Spinal cord (tissue), 10 donors: Measurements from ENCODE around the gene DNAJC2. TPM values are rescaled to one million over a fixed set of nuclear protein-coding genes. Genes with fewer than 3 reads are reported as not detected.

Experiments
- DNase-seq, 6 donors: peaks; one replicate each; pipeline versions ENCODE4 v3.0.0 to v3.0.0-alpha.2; 2013 to 2015; ENCODE audit warnings: low spot score in 6 of 6, low read depth in 4 of 6
- H3K27ac ChIP-seq: one replicate; pipeline ENCODE4 v1.5.1; 2013; ENCODE audit warnings: low read depth, low read length, control low read depth
- H3K27me3 ChIP-seq: one replicate; pipeline ENCODE4 v1.6.1; 2013; ENCODE audit warnings: low read length; ENCODE audit not compliant: control insufficient read depth, insufficient read depth
- H3K36me3 ChIP-seq: one replicate; pipeline ENCODE4 v1.6.1; 2013; ENCODE audit warnings: low read length; ENCODE audit not compliant: control insufficient read depth, insufficient read depth
- H3K4me1 ChIP-seq: one replicate; pipeline ENCODE4 v1.6.1; 2013; ENCODE audit warnings: low read length; ENCODE audit not compliant: control insufficient read depth, insufficient read depth
- H3K4me3 ChIP-seq: one replicate; pipeline ENCODE4 v1.5.1; 2013; ENCODE audit warnings: low read depth, low read length, control low read depth
- H3K9me3 ChIP-seq: one replicate; pipeline ENCODE4 v1.6.1; 2013; ENCODE audit warnings: low read length; ENCODE audit not compliant: control insufficient read depth, insufficient read depth
- WGBS: methylation state at CpG from one replicate; pipeline ENCODE4 v1.1.5; 2013; ENCODE audit warnings: missing lambda C conversion rate; ENCODE audit not compliant: insufficient coverage; 5-methylcytosine and 5-hydroxymethylcytosine counted together
- long read RNA-seq, 4 donors: transcript quantifications; one replicate each; lab custom pipeline, GENCODE V29; 2026
- polyA plus RNA-seq, 2 donors: library from polyadenylated mRNA; unstranded; fragments of 120-200 nt; gene quantifications; one replicate each; pipeline ENCODE4 v1.2.1, GENCODE V29; 2013; ENCODE audit not compliant: insufficient read length in 2 of 2
- total RNA-seq, 2 donors: library from RNA; depleted of rRNA in 1 of 2; stranded (reverse); fragments of 120-200 nt in 1 of 2; fragments of >200 nt in 1 of 2; gene quantifications; one replicate each; pipeline versions ENCODE4 v1.2.3 to v1.2.4, GENCODE V29; 2013 to 2014
- donor health status: healthy.

DNAJC2 gene, protein sequence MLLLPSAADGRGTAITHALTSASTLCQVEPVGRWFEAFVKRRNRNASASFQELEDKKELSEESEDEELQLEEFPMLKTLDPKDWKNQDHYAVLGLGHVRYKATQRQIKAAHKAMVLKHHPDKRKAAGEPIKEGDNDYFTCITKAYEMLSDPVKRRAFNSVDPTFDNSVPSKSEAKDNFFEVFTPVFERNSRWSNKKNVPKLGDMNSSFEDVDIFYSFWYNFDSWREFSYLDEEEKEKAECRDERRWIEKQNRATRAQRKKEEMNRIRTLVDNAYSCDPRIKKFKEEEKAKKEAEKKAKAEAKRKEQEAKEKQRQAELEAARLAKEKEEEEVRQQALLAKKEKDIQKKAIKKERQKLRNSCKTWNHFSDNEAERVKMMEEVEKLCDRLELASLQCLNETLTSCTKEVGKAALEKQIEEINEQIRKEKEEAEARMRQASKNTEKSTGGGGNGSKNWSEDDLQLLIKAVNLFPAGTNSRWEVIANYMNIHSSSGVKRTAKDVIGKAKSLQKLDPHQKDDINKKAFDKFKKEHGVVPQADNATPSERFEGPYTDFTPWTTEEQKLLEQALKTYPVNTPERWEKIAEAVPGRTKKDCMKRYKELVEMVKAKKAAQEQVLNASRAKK
- 10 to 100 TPM; 16.3 to 22.5 TPM for total RNA-seq
- polyA plus RNA-seq = 10 to 100 TPM; 26.7 to 28.9 TPM
- long read RNA-seq, donor 1, partial matches to known transcripts = 0 of 3 reads
- long read RNA-seq, donor 1, other reads (novel, unspliced or antisense) = 0 of 3 reads
- long read RNA-seq, donor 2, partial matches to known transcripts = 0 of 3 reads
- long read RNA-seq, donor 2, other reads (novel, unspliced or antisense) = 0 of 3 reads
- long read RNA-seq, donor 3, partial matches to known transcripts = 50 of 83 reads
- long read RNA-seq, donor 3, other reads (novel, unspliced or antisense) = 32 of 83 reads
- long read RNA-seq, donor 4, partial matches to known transcripts = 0 of 4 reads
- long read RNA-seq, donor 4, other reads (novel, unspliced or antisense) = 0 of 4 reads

DNA sequence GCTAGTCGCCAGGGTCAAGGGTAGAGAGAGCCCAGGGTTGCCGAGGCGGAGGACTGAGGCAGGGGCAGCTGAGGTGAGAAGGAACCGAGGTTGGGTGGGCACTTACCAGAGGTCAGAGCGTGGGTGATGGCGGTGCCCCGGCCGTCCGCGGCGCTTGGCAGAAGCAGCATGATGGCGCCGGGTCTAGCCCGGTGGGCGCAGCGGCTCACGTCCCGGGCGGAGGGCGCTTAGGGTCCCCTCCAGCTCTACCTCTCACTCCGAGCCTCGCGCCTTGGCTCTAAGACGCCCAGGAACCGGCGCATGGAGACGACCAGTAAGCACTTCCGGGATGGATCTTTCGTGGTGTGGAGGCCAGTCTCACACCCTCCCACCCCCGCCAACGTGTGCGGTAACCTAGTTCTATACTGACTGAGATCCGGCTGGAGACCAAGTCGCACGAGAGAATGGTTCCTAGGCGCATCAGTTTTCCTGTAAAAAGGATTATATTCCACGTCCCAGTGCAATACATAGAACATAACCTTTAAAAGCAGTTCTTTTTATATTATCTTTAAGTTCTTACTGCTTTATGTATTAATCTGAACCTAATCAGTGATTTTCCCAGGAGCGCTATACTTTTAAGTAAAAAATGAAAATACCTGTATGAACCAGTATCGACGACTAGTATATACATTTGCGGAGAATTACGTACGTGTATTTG, at the start of gene DNAJC2:
Gene DNAJC2 (minus strand): TSS at position 315 of the 697 bp plus-strand sequence. CDS start 145 bp downstream, at position 170.
- no peaks in the 10 kb centered on the region for H3K9me3 ChIP-seq
- H3K36me3 ChIP-seq = peaks cover 4% of the 10 kb centered on the region
- no peaks in the 10 kb centered on the region for H3K27me3 ChIP-seq
- DNase-seq = peak; percentile 82 to 98 (median 88)
- peak within 1 kb of the TSS; percentile 87 for H3K4me3 ChIP-seq
- H3K4me1 ChIP-seq = peaks cover 12% of the 10 kb centered on the region
- WGBS = under 1% methylated on average over 33 of the region's 43 CpGs
- peak within 1 kb of the TSS; percentile 78 for H3K27ac ChIP-seq

DNA sequence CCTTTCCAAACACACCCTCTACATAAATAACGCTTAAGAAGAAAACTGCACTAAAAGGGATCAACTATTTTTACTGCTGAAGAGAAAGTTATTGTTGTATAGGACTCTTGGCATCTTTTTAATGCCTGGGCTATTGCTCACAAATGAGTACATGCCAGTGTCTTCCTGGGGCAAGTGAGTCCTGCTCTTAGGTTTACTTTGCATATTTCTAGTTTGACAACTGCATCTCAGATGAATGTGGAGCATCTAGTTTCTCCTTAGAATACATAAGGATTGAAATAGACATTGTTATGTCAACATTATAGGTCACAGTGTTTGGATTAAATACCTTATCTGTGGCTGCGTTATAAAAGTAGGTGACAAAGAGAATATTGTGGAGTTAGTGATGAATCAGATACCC, 47.4 kb upstream of the DNAJC2 start:
- H3K9me3 ChIP-seq = no peaks in the 10 kb centered on the region
- WGBS = no CpG with 5 or more reads among the region's 2 CpGs

DNA sequence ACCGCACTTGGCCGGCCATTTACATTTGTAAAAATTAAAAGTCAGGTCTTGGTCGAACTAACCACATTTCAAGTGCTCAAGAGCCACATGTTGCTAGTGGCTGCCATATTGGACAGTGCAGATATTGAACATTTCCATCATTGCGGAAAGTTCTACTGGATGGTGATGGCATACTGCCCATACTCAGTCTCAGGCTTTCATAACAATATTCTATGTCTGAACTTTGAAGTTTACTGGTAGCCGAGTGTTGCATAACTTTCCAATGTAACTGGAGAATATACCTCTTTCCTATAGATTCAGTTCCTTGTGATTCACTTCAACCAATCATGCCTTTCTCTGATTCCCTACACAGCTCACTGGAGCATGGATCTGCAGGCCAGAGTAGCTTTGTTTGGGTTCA, 46.6 kb upstream of the DNAJC2 start:
- H3K4me3 ChIP-seq = no peak overlapping the region
- WGBS = 100% methylated on average over 2 of the region's 5 CpGs
- H3K4me1 ChIP-seq = no peaks in the 10 kb centered on the region
- no peaks in the 10 kb centered on the region for H3K27me3 ChIP-seq
- H3K36me3 ChIP-seq = no peaks in the 10 kb centered on the region
- no peak overlapping the region for H3K27ac ChIP-seq
- H3K9me3 ChIP-seq = no peaks in the 10 kb centered on the region
- DNase-seq = no peak

More for the DNA sequence above, 47.4 kb upstream of the DNAJC2 start:
- H3K27me3 ChIP-seq = no peaks in the 10 kb centered on the region
- no peak overlapping the region for H3K27ac ChIP-seq
- H3K4me1 ChIP-seq = no peaks in the 10 kb centered on the region
- DNase-seq = no peak
- H3K4me3 ChIP-seq = no peak overlapping the region
- H3K36me3 ChIP-seq = no peaks in the 10 kb centered on the region

DNA sequence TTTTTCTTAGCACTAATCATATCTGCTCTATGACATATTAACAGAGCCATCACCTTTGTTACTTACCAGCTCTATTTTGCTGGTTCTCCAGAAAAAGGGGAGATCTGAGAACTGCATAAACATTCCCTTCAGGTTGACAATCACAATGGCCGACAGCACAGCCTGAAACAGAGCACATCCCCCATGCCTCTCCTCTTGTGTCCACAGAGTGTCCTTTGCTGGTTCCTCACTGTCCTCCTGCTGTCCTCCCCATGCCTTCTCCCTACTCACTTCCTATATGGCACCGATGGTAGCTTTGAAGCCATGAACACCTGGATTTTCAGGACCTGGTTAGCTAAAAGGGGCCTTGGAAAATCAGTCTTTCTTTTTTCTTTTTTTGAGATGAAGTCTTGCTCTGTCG, 44.7 kb upstream of the DNAJC2 start:
- no peak overlapping the region for H3K4me3 ChIP-seq
- no peak overlapping the region for H3K27ac ChIP-seq
- DNase-seq = no peak
- 100% methylated on average over 2 of the region's 3 CpGs for WGBS
- no peaks in the 10 kb centered on the region for H3K27me3 ChIP-seq
- no peaks in the 10 kb centered on the region for H3K36me3 ChIP-seq
- H3K4me1 ChIP-seq = no peaks in the 10 kb centered on the region
- no peaks in the 10 kb centered on the region for H3K9me3 ChIP-seq

DNA sequence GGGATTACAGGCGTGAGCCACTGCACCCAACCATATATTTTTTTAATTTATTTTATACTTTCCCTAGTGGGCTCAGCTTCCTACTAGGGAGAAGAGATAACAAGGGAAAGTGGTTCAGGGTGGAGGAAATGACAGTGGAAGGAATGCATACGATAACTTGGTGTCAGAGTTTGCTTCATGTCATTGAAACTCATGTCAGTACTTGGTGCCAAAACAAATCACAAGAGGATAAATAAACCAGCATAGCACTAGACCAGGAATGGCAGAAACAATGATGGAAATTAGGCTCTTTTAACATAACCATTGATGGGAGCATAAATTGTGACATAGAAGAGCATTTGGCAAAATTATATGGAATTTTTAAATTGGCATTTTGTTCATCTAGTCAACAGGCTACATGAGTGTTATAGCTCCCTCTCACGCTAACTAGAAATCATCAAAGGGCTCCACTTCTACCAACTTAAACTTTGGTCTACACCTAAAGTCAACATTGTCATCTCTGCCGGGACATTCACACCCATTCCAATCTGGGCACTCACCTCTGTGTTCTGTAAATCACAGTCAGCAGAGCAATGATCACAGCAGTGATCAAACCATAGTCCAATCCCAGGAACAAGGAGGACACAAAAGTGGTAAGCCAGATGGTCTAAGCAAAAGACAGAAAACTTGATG, 44.0 kb upstream of the DNAJC2 start:
- no peak overlapping the region for H3K4me3 ChIP-seq
- WGBS = 92% methylated on average over 2 of the region's 4 CpGs

DNA sequence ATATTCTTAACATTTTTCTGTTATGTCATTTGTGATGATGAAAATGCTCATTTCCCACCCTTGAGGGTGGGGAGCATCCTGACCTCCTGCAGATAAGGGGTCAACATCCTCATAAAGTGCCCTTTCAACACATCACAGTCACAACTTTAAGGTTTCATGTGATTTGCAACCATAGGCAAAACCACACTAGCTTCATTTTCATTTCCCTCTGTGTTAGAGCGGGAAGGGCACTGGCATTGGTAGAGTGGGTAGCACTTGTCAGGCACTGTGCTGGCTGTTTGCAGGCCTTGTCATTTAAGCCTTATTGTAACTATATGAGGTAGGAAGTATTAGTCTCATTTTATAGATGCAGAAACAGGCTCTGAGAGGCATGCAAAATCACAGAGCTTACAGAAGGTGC, 42.7 kb upstream of the DNAJC2 start:
- Histone ChIP-seq H3K4me3 (no peak overlapping the region), H3K36me3 (no peaks in the 10 kb centered on the region), H3K9me3 (no peaks in the 10 kb centered on the region), H3K27ac (no peak overlapping the region), H3K27me3 (no peaks in the 10 kb centered on the region), H3K4me1 (no peaks in the 10 kb centered on the region)
- WGBS = no CpG with 5 or more reads among the region's 1 CpG
- no peak for DNase-seq

More for the DNA sequence above, 44.0 kb upstream of the DNAJC2 start:
- H3K36me3 ChIP-seq = no peaks in the 10 kb centered on the region
- H3K9me3 ChIP-seq = no peaks in the 10 kb centered on the region
- no peak overlapping the region for H3K27ac ChIP-seq
- no peaks in the 10 kb centered on the region for H3K4me1 ChIP-seq
- H3K27me3 ChIP-seq = no peaks in the 10 kb centered on the region
- no peak for DNase-seq

DNA sequence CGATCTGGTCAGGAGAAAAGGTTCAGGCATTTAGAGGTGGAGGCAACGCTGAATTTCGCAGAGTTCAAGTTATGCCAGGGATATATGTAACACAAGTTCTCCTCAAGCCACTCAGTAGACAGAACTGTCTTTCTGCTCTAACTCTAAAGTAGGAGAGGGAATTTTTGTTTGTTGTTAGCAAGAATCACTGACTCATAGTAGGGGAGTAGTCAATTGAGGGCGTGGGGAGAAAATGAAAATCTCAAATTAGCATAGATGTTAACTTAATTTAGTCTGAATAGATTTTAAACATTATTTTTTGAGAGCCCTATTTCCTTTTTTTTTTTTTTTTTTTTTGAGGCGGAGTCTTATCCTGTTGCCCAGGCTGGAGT, 37.5 kb upstream of the DNAJC2 start:
- H3K4me3 ChIP-seq = no peak overlapping the region
- DNase-seq = no peak
- H3K9me3 ChIP-seq = no peaks in the 10 kb centered on the region
- H3K4me1 ChIP-seq = no peaks in the 10 kb centered on the region
- no peaks in the 10 kb centered on the region for H3K27me3 ChIP-seq
- no CpG with 5 or more reads among the region's 5 CpGs for WGBS
- H3K36me3 ChIP-seq = no peaks in the 10 kb centered on the region
- no peak overlapping the region for H3K27ac ChIP-seq

DNA sequence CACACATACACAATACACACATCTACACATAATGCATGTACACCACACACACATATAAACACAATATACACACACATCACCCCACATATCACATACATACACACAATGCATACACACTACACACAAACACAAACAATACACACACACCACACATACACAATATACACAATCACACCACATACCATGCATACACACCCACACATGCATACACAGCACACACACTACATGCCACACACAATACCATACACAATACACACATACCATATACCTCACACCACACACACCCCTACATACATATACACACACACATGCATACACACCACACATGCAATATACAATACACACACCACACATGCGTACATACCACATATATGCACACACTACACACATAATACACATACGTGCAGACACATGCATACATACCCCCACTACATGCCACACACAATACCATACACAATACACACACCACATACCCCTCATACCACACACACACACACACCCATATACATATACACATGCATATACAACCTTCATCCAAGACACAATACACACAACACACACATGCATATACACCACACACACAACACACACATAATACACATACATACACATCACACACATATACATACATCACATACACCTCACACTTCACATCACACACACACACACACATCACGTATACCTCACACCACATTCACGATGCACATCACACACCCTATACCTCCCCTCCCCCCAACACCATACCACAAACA, 36.9 kb upstream of the DNAJC2 start:
- Histone ChIP-seq H3K36me3 (no peaks in the 10 kb centered on the region), H3K4me1 (no peaks in the 10 kb centered on the region), H3K9me3 (no peaks in the 10 kb centered on the region), H3K27me3 (no peaks in the 10 kb centered on the region), H3K27ac (no peak overlapping the region), H3K4me3 (no peak overlapping the region)
- 100% methylated on average over 3 of the region's 4 CpGs for WGBS
- no peak for DNase-seq
